ENCODE data around the gene PC.

The PC gene

GRCh38 chr11:66910016-66910415 lies 48.2 kb downstream of the PC start:
- DNase-seq: no peak

- DNase-seq: no peak
Observed at GRCh38 chr11:66909181-66909580, 49.0 kb downstream of the PC start.

- DNase-seq: no peak
Observed at GRCh38 chr11:66907751-66908630, 50.2 kb downstream of the PC start.

GRCh38 chr11:66906061-66906733 lies 52.0 kb downstream of the PC start:
- peak; percentile 26 to 61 for DNase-seq

GRCh38 chr11:66905631-66906030 lies 52.6 kb downstream of the PC start:
- DNase-seq: no peak

- no peak for DNase-seq
Observed at GRCh38 chr11:66904981-66905521, 53.1 kb downstream of the PC start.

GRCh38 chr11:66904561-66904960 lies 53.6 kb downstream of the PC start:
- no peak for DNase-seq

GRCh38 chr11:66904055-66904454 lies 54.1 kb downstream of the PC start:
- no peak for DNase-seq

GRCh38 chr11:66902486-66903177 lies 55.6 kb downstream of the PC start:
- no peak for DNase-seq

GRCh38 chr11:66901964-66902390 lies 56.2 kb downstream of the PC start:
- no peak for DNase-seq

- no peak for DNase-seq
Observed at GRCh38 chr11:66894141-66894540, 64.0 kb downstream of the PC start.

- DNase-seq: peak in 1 of 2 donors; percentile 3
Observed at GRCh38 chr11:66892911-66893310, 65.3 kb downstream of the PC start.

- peak; percentile 39 to 41 for DNase-seq
Observed at GRCh38 chr11:66891851-66892660, 66.1 kb downstream of the PC start.

- DNase-seq: no peak
Observed at GRCh38 chr11:66889960-66890359, 68.2 kb downstream of the PC start.

GRCh38 chr11:66888282-66888681 lies 69.9 kb downstream of the PC start:
- DNase-seq: no peak

GRCh38 chr11:66887526-66887925 lies 70.7 kb downstream of the PC start:
- no peak for DNase-seq

- DNase-seq: no peak
Observed at GRCh38 chr11:66886671-66887221, 71.4 kb downstream of the PC start.

- DNase-seq: no peak
Observed at GRCh38 chr11:66885950-66886440, 72.2 kb downstream of the PC start.

- DNase-seq: no peak
Observed at GRCh38 chr11:66885469-66885868, 72.7 kb downstream of the PC start.

GRCh38 chr11:66884443-66884842 lies 73.7 kb downstream of the PC start:
- no peak for DNase-seq

All from inflammatory macrophage (primary cell).